HG02763 (cell line): Measurements from ENCODE around the gene KRTAP4-4.
"Not testable (repeated sequence)": the region's sequence is repeated elsewhere in the genome, so short reads cannot be mapped to it uniquely, and the experiment has no call there.

ENCODE experiments used
- ATAC-seq: cut with Tn5 transposase; IDR thresholded peaks from one replicate; pipeline ENCODE4 v1.9.1; 2021; ENCODE audit warnings: mild to moderate bottlenecking, moderate library complexity; ENCODE audit not compliant: unreplicated experiment

KRTAP4-4 gene

GRCh38 chr17:41160648-41161047 is at the start of gene KRTAP4-4:
Gene KRTAP4-4, minus strand, starts transcription at chr17:41160748. Its CDS starts 57 bp downstream, at chr17:41160691.
- ATAC-seq: no peak

GRCh38 chr17:41199421-41200078 is 39.0 kb upstream of the KRTAP4-4 start:
- ATAC-seq: no peak

GRCh38 chr17:41196068-41196467 is 35.5 kb upstream of the KRTAP4-4 start:
- no peak for ATAC-seq

GRCh38 chr17:41190328-41190727 is 29.8 kb upstream of the KRTAP4-4 start:
- no peak for ATAC-seq

GRCh38 chr17:41189837-41190318 is 29.3 kb upstream of the KRTAP4-4 start, which contains the start of gene KRTAP9-1:
Gene KRTAP9-1, plus strand, starts transcription at chr17:41189887. Its CDS starts 0 bp downstream, at chr17:41189887.
- ATAC-seq: not testable (repeated sequence)

- ATAC-seq: no peak
Measured at GRCh38 chr17:41186872-41187271, 26.3 kb upstream of the KRTAP4-4 start.

- ATAC-seq: no peak
Measured at GRCh38 chr17:41185001-41185400, 24.5 kb upstream of the KRTAP4-4 start.

- no peak for ATAC-seq
Measured at GRCh38 chr17:41184480-41184961, 24.0 kb upstream of the KRTAP4-4 start, which contains the start of gene KRTAP4-1. Gene KRTAP4-1, minus strand, starts transcription at chr17:41184911. Its CDS starts 57 bp downstream, at chr17:41184854.

GRCh38 chr17:41178843-41179616 is 18.5 kb upstream of the KRTAP4-4 start:
- no peak for ATAC-seq

GRCh38 chr17:41178341-41178740 is 17.8 kb upstream of the KRTAP4-4 start:
- no peak for ATAC-seq

- ATAC-seq: no peak
Measured at GRCh38 chr17:41177727-41178271, 17.3 kb upstream of the KRTAP4-4 start, which contains the start of gene KRTAP4-2. Gene KRTAP4-2, minus strand, starts transcription at chr17:41178221. Its CDS starts 57 bp downstream, at chr17:41178164.

- no peak for ATAC-seq
Measured at GRCh38 chr17:41176744-41177387, 16.3 kb upstream of the KRTAP4-4 start.

GRCh38 chr17:41171886-41172285 is 11.3 kb upstream of the KRTAP4-4 start:
- ATAC-seq: no peak

GRCh38 chr17:41168121-41168520 is 7.6 kb upstream of the KRTAP4-4 start, which contains the start of gene KRTAP4-3:
Gene KRTAP4-3, minus strand, starts transcription at chr17:41168221. Its CDS starts 49 bp downstream, at chr17:41168172.
- ATAC-seq: no peak

- no peak for ATAC-seq
Measured at GRCh38 chr17:41167561-41167960, 7.0 kb upstream of the KRTAP4-4 start.

GRCh38 chr17:41163828-41164227 is 3.3 kb upstream of the KRTAP4-4 start:
- ATAC-seq: no peak

GRCh38 chr17:41160190-41160589 is 358 bp downstream of the KRTAP4-4 start:
- not testable (repeated sequence) for ATAC-seq

GRCh38 chr17:41153856-41154255 is 6.7 kb downstream of the KRTAP4-4 start:
- ATAC-seq: no peak

GRCh38 chr17:41151525-41151924 is 9.0 kb downstream of the KRTAP4-4 start:
- ATAC-seq: no peak

GRCh38 chr17:41150026-41150425 is 10.5 kb downstream of the KRTAP4-4 start:
- no peak for ATAC-seq

GRCh38 chr17:41149652-41149985 is 10.9 kb downstream of the KRTAP4-4 start, which contains the start of gene KRTAP4-5:
Gene KRTAP4-5, minus strand, starts transcription at chr17:41149825. Its CDS starts 58 bp downstream, at chr17:41149767.
- ATAC-seq: no peak
